ENCODE data around the gene C2orf81. TPM values are rescaled to one million over a fixed set of nuclear protein-coding genes. Genes with fewer than 3 reads are reported as not detected.

C2orf81 gene
- total and polyA plus RNA-seq, 7 experiments from 2014 or later = 4.3 to 10.5 (median 7.9) TPM

GRCh38 chr2:74364533-74365505 lies 56.6 kb downstream of the C2orf81 start:
- no peaks in the 10 kb centered on the region for H3K27me3 Mint-ChIP-seq
- Histone ChIP-seq H3K36me3 (ENCODE audit: control insufficient read depth in 2 of 3, insufficient read depth in 3 of 3, low read length in 3 of 3) (peaks cover 41 to 100% (median 46%) of the 10 kb centered on the region in 3 experiments), H3K9me3 (ENCODE audit: control insufficient read depth in 2 of 3, low read length in 3 of 3) (no peaks in the 10 kb centered on the region), H3K4me1 (ENCODE audit: control insufficient read depth in 2 of 2, insufficient read depth in 2 of 2, low read length in 2 of 2) (no peaks in the 10 kb centered on the region), H3K27ac (ENCODE audit: low read depth, low read length) (no peak overlapping the region), H3K27me3 (ENCODE audit: control insufficient read depth in 2 of 2, insufficient read depth in 2 of 2, low read length in 2 of 2) (no peaks in the 10 kb centered on the region), H3K4me3 (ENCODE audit: low read length) (no peak overlapping the region)
- DNase-seq (no peak), ATAC-seq (no peak)
- peaks cover 0 to 5% (median 0%) of the 10 kb centered on the region in 7 donors for H3K4me1 Mint-ChIP-seq
- no peak overlapping the region for H3K4me3 Mint-ChIP-seq
- intact Hi-C loops (cut with micrococcal nuclease) = no loop called here
- H3K36me3 Mint-ChIP-seq = peaks cover 26 to 78% (median 47%) of the 10 kb centered on the region in 5 donors
- H3K9me3 Mint-ChIP-seq = no peaks in the 10 kb centered on the region
- CTCF ChIA-PET = interaction anchor here (0.6 kb wide), 1 partner anchor 10 kb away, joined by 3 read pairs; no protein-coding TSS in a partner anchor
- H3K27ac Mint-ChIP-seq = peak overlapping the region in 1 of 9 donors; percentile 59
- POLR2A ChIA-PET = no interaction called here

Other genes starting within 250 kb of the C2orf81 start
- gene MOB1A, start 242.7 kb downstream of the C2orf81 start, total RNA-seq = 100 to 1,000 TPM; 113 to 185 (median 140) TPM
- gene MOB1A, start 242.7 kb downstream of the C2orf81 start, polyA plus RNA-seq = 100 to 1,000 TPM; 106 to 120 TPM
- 100 to 1,000 TPM in 1 of 5 experiments, 10 to 100 TPM in 4; 14.5 to 186 (median 25.1) TPM for gene MTHFD2, start 223.0 kb downstream of the C2orf81 start, total RNA-seq
- gene MTHFD2, start 223.0 kb downstream of the C2orf81 start, polyA plus RNA-seq = 1 to 10 TPM; 6.8 to 8.1 TPM
- 10 to 100 TPM in 4 of 5 experiments, 1 to 10 TPM in 1; 2.0 to 20.8 (median 18.5) TPM for gene SLC4A5, start 78.2 kb downstream of the C2orf81 start, total RNA-seq
- 1 to 10 TPM in 1 of 2 donors, under 1 TPM in 1; 0.59 to 3.3 TPM for gene SLC4A5, start 78.2 kb downstream of the C2orf81 start, polyA plus RNA-seq
- gene DCTN1, start 41.3 kb downstream of the C2orf81 start, total RNA-seq = 100 to 1,000 TPM in 2 of 5 experiments, 10 to 100 TPM in 3; 73.6 to 113 (median 98.5) TPM
- 10 to 100 TPM; 52.1 to 77.2 TPM for gene DCTN1, start 41.3 kb downstream of the C2orf81 start, polyA plus RNA-seq
- 10 to 100 TPM; 26.5 to 78.5 (median 30.8) TPM for gene WDR54, start 111 bp upstream of the C2orf81 start, total RNA-seq
- gene WDR54, start 111 bp upstream of the C2orf81 start, polyA plus RNA-seq = 10 to 100 TPM; 38.8 to 68.2 TPM
- gene RTKN, start 20.3 kb upstream of the C2orf81 start, total RNA-seq = 1 to 10 TPM in 2 of 5 experiments, under 1 TPM in 1, not detected in 2; 0.97 to 1.5 (median 1.3) TPM
- gene RTKN, start 20.3 kb upstream of the C2orf81 start, polyA plus RNA-seq = under 1 TPM; 0.26 to 0.28 TPM
- gene INO80B, start 33.5 kb upstream of the C2orf81 start, total RNA-seq = 10 to 100 TPM; 42.1 to 96.5 (median 46.8) TPM
- gene INO80B, start 33.5 kb upstream of the C2orf81 start, polyA plus RNA-seq = 10 to 100 TPM; 11.6 TPM
- gene WBP1, start 36.8 kb upstream of the C2orf81 start, total RNA-seq = 100 to 1,000 TPM in 2 of 5 experiments, 10 to 100 TPM in 3; 53.6 to 127 (median 85.4) TPM
- gene WBP1, start 36.8 kb upstream of the C2orf81 start, polyA plus RNA-seq = 10 to 100 TPM; 33.3 to 45.4 TPM
- gene MOGS, start 43.8 kb upstream of the C2orf81 start, total RNA-seq = 10 to 100 TPM; 61.0 to 88.5 (median 74.3) TPM
- gene MOGS, start 43.8 kb upstream of the C2orf81 start, polyA plus RNA-seq = 10 to 100 TPM; 31.2 to 40.7 TPM
- 100 to 1,000 TPM in 2 of 5 experiments, 10 to 100 TPM in 3; 45.7 to 108 (median 94.5) TPM for gene MRPL53, start 51.1 kb upstream of the C2orf81 start, total RNA-seq
- 100 to 1,000 TPM; 138 to 175 TPM for gene MRPL53, start 51.1 kb upstream of the C2orf81 start, polyA plus RNA-seq
- 10 to 100 TPM; 21.4 to 75.2 (median 33.8) TPM for gene CCDC142, start 61.4 kb upstream of the C2orf81 start, total RNA-seq
- gene CCDC142, start 61.4 kb upstream of the C2orf81 start, polyA plus RNA-seq = 10 to 100 TPM; 13.1 to 23.9 TPM
- gene TTC31, start 61.5 kb upstream of the C2orf81 start, total RNA-seq = 10 to 100 TPM; 35.5 to 50.4 (median 43.6) TPM
- gene TTC31, start 61.5 kb upstream of the C2orf81 start, polyA plus RNA-seq = 10 to 100 TPM; 19.8 to 24.5 TPM
- gene LBX2, start 78.0 kb upstream of the C2orf81 start, total RNA-seq = under 1 TPM in 2 of 5 experiments, not detected in 3; 0.44 to 0.65 TPM
- not detected for gene LBX2, start 78.0 kb upstream of the C2orf81 start, polyA plus RNA-seq
- 10 to 100 TPM; 25.7 to 37.0 (median 31.2) TPM for gene PCGF1, start 86.1 kb upstream of the C2orf81 start, total RNA-seq
- gene PCGF1, start 86.1 kb upstream of the C2orf81 start, polyA plus RNA-seq = 10 to 100 TPM in 1 of 2 donors, 1 to 10 TPM in 1; 9.0 to 25.0 TPM
- under 1 TPM in 2 of 5 experiments, not detected in 3; 0.34 to 0.66 TPM for gene TLX2, start 92.8 kb upstream of the C2orf81 start, total RNA-seq
- gene TLX2, start 92.8 kb upstream of the C2orf81 start, polyA plus RNA-seq = not detected
- under 1 TPM; 0.13 to 0.95 (median 0.59) TPM for gene DQX1, start 104.6 kb upstream of the C2orf81 start, total RNA-seq
- not detected for gene DQX1, start 104.6 kb upstream of the C2orf81 start, polyA plus RNA-seq
- gene AUP1, start 108.1 kb upstream of the C2orf81 start, total RNA-seq = 100 to 1,000 TPM; 121 to 160 (median 144) TPM
- gene AUP1, start 108.1 kb upstream of the C2orf81 start, polyA plus RNA-seq = 10 to 100 TPM; 69.7 to 73.6 TPM
- 10 to 100 TPM; 16.9 to 46.2 (median 37.7) TPM for gene HTRA2, start 108.3 kb upstream of the C2orf81 start, total RNA-seq
- gene HTRA2, start 108.3 kb upstream of the C2orf81 start, polyA plus RNA-seq = 10 to 100 TPM; 22.4 to 22.6 TPM
- 1 to 10 TPM in 2 of 5 experiments, under 1 TPM in 3; 0.50 to 6.9 (median 0.81) TPM for gene LOXL3, start 132.3 kb upstream of the C2orf81 start, total RNA-seq
- under 1 TPM in 1 of 2 donors, not detected in 1; 0.17 TPM for gene LOXL3, start 132.3 kb upstream of the C2orf81 start, polyA plus RNA-seq
- gene DOK1, start 133.1 kb upstream of the C2orf81 start, total RNA-seq = 10 to 100 TPM in 4 of 5 experiments, 1 to 10 TPM in 1; 7.0 to 39.5 (median 32.9) TPM
- 10 to 100 TPM; 11.8 to 24.2 TPM for gene DOK1, start 133.1 kb upstream of the C2orf81 start, polyA plus RNA-seq
- under 1 TPM in 1 of 5 experiments, not detected in 4; 0.39 TPM for gene M1AP, start 226.7 kb upstream of the C2orf81 start, total RNA-seq
- not detected for gene M1AP, start 226.7 kb upstream of the C2orf81 start, polyA plus RNA-seq
- 10 to 100 TPM in 3 of 5 experiments, 1 to 10 TPM in 2; 5.7 to 23.6 (median 11.0) TPM for gene SEMA4F, start 232.6 kb upstream of the C2orf81 start, total RNA-seq
- gene SEMA4F, start 232.6 kb upstream of the C2orf81 start, polyA plus RNA-seq = 1 to 10 TPM; 6.9 to 8.6 TPM

Measured in naive thymus-derived CD4-positive, alpha-beta T cell (primary cell).